HG02610 (cell line): ENCODE results near the gene HSPA6.
"Not testable (repeated sequence)": the region's sequence is repeated elsewhere in the genome, so short reads cannot be mapped to it uniquely, and the experiment has no call there.

ENCODE experiments used
- ATAC-seq: cut with Tn5 transposase; IDR thresholded peaks from one replicate; pipeline ENCODE4 v1.9.1; 2021; ENCODE audit warnings: mild to moderate bottlenecking, moderate library complexity; ENCODE audit not compliant: unreplicated experiment

Gene HSPA6

GRCh38 chr1:161557506-161558450, 33.4 kb downstream of the HSPA6 start:
- ATAC-seq, result not testable (repeated sequence)

GRCh38 chr1:161560960-161561715, 36.8 kb downstream of the HSPA6 start:
- ATAC-seq, result peak; percentile 77

GRCh38 chr1:161562441-161562840, 38.1 kb downstream of the HSPA6 start:
- not testable (repeated sequence) for ATAC-seq

GRCh38 chr1:161563522-161563921, 39.2 kb downstream of the HSPA6 start:
- ATAC-seq, result not testable (repeated sequence)

- ATAC-seq, result not testable (repeated sequence)
Measured at GRCh38 chr1:161566602-161566960, 42.2 kb downstream of the HSPA6 start.

- not testable (repeated sequence) for ATAC-seq
Measured at GRCh38 chr1:161571703-161572102, 47.4 kb downstream of the HSPA6 start.
